HG03280 (cell line): ENCODE data around the gene CIROP.
A peak's percentile ranks its signal among the peaks of the same experiment; 100 is the strongest.

Experiments used
- ATAC-seq: cut with Tn5 transposase; IDR thresholded peaks from one replicate; pipeline ENCODE4 v1.9.1; 2021; ENCODE audit warnings: mild to moderate bottlenecking, moderate library complexity; ENCODE audit not compliant: unreplicated experiment

The CIROP gene

DNA sequence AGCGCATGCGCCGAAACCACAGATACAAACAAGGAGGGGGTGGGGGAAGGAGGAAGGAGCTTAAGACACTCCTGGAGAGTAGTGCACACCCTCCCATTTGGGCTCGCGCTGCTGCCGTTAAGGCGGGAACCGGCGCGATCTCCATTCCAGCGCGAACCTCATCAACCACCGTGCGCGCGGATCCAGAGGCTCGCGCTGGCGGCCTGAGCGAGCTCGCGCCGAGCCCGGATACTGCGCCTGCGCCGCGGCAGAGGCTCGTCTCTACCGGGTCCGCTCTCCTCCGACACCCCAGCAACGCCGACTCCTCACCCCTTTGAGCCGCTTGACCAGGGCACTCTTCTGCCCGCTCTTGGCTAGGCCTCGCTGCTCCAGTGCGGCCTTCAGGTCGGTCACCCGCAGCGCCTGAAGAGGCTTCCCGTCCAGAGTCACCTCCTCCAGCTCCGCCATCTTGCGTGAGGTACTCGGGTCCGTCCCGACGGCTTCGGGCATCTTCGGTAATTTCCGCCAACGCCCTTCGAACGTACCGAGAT is 10.1 kb downstream of the CIROP start, which contains the start of gene ACIN1:
ACIN1 (minus strand) TSS at position 471 of the 530 bp plus-strand sequence; CDS start at position 447, 24 bp downstream.
- ATAC-seq: peak; percentile 37

DNA sequence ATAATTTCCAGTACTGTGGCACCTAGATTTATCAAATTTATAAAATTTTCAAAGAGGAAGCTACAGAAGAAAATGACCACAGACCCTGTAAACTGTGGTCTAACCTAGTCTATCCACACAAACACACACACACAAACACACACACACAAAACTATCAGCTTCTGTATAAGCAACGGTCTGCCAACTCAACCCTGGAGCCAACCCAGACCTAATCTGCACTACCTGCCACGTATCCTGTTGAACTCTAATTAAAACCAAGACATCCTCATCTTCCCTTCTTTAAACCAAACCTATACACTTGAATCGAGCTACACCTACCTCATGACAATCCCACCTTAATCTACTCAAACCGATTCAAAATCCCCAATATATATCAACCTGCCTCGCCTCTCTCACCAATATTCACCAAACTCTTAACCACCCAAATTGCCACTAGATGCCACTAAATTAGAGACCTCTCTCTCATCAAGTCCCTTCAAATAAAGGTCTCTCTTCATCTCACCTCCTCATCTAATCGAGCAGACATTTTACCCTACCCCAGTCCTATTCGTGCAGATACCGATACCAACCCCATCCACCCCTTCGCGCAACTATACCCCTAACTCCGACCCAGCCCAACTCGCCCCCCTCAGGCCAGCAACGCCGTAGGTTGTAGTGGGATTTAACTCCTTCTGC is 10.7 kb downstream of the CIROP start:
- no peak for ATAC-seq

DNA sequence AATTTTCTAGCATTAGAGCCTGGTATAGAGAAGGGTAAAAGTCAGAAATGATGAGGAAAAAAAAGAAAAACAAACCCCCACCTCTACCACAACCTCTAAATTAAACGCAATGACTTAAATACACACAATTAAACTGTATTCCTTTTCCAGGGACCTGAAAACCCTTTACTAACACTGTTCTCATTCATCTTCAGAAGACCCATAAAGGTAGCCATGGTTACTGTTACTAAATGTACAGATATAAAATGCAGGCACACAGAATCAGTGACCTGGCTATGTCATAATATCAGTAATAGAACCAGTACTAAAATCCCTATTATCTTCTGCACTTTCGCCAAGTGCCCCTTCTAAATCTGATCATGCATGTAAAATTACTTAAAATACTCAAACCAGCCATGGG is 11.3 kb downstream of the CIROP start:
- no peak for ATAC-seq

DNA sequence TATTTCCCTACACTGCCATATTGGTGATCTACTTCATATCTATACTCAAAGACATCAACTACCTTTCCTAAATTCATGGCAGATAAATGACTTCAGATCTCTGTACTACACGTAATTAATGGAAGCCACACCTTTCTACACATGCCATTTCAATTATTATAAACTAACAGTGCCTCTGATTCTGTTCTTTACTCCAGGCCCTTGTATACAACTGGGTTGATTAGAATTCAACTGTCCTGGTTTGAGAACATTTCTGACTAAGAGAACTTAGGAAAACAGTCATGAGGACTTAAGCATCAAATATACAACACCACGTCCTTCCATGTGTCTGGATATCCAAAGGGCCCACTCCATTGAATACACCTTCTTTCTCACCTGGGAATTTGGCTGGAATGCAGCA is 11.7 kb downstream of the CIROP start:
- ATAC-seq: no peak

DNA sequence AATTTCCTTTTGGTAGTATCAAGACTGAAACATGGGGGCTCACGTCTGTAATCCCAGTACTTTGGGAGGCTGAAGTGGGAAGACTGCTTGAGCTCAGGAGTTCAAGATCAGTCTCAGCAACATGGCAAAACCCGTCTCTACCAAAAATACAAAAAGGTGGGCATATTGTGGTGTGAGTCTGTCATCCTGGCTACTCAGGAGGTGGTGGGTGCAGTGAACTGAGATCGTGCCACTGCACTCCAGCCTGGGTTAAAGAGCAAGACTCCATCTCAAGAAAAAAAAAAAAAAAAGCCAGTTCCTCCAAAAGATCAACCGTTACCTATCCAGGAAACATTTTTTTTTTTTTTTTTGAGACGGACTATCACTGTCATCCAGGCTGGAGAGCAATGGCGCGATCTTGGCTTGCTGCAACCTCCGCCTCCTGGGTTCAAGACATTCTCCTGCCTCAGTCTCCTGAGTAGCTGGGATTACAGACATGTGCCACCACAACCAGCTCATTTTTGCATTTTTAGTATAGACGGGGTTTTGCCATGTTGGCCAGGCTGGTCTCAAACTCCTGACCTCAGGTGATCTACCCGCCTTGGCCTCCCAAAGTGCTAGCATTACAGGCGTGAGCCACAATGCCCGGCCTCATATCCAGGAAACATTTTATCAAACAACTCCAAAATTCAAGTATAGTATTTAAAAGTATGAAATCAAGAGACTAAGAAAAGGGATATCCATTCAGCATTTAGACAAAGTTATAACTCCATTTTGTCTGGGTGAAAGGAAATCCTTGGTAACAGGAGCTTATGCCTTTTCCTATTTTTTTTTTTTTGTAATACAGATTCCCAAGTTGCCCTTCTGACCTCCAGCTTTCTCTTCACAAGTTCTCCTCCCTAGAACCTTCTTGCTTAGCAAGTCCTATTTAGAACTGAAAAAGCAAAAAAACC is 13.2 kb downstream of the CIROP start:
- ATAC-seq: no peak

DNA sequence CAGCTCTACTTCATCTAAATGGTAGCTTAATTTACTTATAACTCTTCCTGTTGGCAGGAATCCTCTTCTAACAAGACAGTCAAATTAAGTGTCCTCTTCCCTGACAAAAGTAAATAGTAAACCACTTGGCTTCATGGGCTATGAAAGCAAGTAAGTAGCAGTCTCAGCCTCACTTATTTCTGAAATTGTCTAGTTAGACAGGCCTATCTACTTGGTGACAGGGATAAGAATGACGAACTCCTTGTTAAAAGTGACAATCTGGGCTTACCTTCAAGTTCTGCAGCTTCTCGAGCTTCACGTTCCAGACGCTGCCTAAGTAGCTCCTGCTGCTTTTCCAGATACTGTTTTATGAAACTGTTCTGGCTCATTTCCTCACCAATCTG is 14.5 kb downstream of the CIROP start:
- no peak for ATAC-seq

DNA sequence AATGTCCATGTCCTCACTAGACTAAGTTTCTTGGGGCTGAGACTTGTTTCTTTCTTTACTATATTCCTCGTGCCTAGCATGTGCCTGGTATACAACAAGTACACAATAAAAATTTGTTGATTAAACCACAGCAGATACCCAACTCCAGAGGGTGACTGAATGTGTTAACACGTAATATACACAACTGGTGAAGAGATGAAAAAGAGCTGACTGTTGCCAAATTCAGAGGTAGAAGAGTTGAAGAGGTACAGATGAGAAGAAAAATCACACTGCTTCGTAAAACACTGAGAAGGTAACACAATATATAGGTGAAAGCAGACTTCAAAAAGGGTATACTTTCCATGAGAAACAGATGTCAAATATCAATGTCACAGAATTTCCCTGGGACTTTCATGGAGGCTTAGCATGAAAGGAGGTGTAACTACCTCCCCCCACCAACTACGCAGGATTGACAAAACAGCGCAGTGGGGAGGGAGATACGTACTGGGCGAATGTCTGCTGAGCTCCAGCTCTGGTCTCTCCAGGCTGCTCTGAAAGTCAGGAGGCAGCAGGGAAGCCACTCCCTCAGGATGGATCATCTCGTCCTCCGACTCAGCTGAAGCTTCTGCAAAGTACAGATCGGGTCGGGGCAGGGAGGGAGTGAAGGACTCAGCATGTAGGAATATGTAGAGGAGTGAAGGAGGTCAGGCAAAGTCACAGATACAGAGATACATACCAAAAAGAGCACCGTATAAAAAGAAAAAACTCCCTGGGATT is 15.1 kb downstream of the CIROP start:
- ATAC-seq: no peak

DNA sequence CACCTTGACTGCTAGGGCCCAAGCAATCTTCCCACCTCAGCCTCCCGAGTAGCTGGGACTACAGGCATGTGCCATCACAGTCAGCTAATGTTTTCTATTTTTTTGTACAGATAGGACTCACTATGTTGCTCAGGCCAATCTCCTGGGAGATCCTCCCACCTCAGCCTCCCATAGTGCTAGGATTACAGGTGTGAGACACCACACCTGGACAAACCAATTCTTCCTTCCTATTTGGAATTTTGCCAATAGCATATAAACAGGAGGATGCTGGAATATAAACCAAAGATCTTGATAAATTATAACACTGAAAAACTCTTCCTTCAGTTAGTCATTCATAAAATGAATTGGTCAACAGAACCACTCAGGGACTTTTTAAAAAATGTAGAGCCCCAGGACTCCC is 18.2 kb downstream of the CIROP start:
- no peak for ATAC-seq

DNA sequence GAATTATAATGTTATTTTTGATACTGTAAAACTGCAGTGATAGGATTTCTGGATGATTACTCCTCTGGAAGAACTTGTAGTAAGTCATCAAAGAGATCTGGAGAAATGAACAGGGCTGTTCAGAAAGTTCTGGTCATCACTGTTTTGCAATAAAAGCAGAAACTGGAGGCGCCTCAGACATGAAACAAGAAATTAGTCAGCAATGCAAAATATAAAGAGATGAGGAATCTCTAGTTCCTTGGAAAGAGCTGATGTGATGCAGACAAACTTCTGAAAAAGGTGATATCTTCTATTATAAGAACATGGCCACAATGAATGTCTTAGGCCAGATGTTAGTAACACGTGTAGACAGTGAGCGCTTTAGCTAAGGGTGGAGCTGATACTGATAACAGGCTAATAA is 19.3 kb downstream of the CIROP start:
- ATAC-seq: no peak

DNA sequence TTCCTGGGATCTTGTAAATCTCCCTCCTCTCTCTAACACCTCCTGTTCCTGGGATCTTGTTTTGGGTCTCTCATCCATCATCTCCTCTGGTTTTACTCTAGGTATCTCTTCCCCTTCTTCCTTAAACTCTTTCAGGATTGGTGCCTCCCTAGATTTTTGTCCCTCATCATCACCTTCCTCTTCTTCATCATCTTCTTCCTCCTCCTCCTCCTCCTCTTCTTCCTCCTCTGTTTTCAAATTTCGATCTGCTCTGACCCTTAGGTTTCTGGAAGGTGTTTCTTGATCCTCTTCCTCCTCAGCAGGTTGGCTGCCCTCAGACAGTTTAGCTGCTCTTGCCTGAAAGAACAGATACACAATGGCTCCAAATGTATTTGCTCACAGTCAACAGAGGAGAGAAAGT is 24.3 kb downstream of the CIROP start:
- ATAC-seq: no peak

DNA sequence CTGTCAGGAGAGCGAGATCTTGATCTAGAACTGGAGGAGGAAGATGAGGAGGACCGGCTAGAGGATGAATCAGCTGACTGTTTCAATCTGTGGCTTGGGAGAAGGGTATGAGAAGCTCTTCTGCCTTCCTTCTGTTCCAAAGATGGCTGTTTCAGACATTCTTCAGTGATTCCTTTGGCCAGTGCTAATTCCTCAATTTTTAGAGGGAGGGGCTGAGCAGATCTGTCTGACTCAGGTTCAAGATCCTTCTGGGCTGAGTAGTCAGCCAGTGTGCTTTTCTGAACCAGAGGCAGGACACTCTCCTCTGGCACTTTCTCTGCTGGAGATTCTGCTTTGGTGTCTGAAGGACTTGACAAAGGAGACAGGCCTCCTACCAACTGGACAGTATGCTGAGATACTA is 25.1 kb downstream of the CIROP start:
- no peak for ATAC-seq

DNA sequence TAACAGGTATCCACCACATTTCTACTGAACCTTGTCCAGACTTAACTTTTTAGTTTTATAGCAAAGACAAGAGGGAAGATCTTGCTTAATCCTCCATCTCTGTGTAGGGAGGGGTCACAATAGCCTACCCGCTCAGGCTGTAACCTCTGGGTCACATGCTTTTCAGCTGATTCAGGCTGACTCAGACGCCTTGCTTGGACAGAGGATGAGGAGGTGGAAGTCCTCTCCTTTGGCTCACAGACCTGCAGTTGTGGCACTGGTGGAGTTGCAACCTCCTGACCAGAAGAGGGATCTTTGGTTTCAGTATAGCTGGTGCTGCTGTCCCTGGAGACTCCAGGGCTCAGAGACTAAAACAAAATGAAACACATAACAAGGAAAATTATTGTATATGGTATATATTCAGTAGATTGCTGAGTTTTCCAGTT is 26.1 kb downstream of the CIROP start:
- no peak for ATAC-seq

DNA sequence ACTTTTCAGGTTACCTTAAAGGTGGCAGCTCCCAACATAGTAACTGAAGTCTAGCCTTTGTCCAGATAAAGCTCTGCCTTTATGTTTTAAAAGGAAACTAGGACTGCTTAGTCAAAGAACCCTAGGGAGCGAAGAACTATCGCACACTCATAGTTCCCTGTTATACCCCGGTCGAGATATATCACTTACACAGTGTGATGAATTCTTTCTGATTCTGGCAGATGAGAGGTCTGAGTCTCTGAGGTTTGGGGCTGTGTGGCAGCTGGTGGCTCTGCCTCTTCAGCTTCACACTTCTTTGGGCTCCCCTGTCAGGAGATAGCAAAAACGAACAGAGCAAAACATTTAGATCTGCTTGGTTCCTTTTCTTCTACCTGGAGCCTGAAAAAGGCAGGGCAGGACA is 26.8 kb downstream of the CIROP start:
- ATAC-seq: no peak

DNA sequence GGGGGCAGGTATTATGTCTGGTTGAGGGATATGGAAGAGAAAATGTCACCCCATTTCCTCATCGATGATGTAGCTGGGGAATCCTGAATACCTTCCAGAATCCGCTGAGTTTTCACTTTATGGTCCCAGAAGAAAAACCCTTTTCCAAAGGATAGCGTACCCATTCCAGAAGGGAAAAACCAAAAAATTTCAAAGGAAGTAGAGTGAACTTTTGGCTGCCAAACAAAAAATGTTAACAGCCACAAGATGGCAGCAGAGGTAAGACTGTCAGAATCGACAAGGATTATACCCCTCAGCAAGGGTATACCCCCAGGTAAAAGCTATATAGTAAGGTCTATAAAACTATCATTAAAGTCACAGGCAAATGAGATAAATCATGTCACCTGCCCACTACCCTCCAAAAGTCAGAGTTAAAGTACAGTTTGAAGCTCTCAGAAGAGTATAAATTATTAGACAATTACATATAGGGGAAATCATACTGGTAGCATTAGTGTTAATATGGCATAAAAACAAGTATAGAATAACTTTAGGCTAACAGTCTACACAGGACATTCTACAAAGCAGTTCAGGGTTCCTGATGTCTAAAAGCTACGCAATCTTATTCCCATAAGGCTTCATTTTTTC is 27.9 kb downstream of the CIROP start:
- no peak for ATAC-seq

DNA sequence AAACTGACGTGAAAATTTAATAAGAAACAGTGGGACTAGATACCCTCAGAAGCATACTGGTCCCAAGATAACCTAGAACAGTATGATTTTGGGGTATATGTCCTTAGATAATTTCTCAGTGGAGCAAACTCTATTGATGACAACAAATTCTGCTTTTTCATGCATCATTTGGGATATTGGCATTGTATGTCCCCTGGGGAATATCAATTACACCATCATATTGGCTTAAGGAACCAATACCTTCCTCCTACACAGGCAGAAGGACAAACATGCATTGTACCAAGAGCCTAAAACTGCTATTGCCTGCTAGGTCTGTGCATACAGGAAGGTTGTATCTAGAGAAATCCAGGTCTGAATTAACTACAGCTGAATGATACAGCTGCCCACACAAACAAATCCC is 29.9 kb downstream of the CIROP start:
- ATAC-seq: no peak

DNA sequence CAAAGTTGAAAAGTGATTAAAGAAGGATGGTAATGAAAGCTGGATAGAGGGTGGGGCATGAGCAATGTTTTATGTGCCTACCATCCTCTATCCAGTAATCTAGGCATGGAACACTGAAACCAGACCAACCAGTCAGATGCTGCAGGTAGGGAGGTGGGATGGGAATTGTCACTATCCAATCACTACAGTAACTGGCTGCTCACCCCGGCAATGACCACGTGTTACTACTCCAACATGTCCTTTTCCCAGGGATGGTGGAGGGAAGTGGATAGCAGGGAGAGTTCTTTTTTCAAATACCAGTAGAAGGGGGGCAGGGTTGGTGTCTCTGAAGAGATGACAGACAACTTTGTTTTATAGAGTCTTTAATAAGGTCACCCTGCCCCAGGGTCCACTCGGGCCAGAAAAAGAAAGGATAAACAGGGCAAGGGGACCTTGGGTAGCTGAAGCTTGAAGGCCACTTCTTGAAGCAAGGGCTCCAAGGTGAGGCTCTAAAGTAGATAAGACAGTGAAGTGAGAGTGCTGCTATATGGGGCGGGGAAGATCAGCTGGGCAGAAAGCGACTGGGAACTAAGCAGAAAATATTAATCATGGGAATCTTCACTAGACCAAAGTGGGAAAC is 32.8 kb downstream of the CIROP start:
- ATAC-seq: no peak

DNA sequence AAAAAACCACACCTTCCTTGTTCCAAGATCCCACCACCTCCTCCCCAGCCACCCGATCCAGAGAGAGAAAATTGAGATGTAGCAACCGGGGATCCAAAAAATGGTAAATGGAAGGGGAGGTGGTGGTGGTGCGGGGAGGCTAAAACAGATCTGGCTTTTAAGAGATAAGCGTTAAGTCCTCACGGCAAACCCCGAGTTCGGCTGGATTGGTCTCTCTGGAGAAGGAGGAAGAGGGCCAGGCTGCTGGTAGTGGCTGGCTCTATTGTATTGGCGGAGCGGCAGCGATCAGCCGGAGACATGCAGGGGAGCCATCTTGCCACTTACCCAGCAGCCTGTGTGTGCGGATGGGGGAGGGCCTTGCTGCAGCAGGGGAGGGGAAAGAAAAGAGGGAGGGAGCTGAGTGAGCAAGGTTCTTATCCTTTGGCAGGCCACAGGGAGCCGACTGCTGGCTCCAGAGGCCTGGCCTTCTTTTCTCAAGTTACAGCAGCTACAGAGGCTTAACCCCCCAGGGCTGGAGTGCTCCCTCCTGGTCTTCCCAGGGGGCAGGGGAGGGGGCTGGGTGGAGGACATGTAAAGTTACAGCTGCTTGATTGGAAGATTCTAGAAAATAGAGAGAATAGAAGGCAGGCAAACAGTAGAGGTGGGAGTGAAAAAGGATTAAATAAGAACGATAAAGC is 33.4 kb downstream of the CIROP start:
- peak; percentile 87 for ATAC-seq

DNA sequence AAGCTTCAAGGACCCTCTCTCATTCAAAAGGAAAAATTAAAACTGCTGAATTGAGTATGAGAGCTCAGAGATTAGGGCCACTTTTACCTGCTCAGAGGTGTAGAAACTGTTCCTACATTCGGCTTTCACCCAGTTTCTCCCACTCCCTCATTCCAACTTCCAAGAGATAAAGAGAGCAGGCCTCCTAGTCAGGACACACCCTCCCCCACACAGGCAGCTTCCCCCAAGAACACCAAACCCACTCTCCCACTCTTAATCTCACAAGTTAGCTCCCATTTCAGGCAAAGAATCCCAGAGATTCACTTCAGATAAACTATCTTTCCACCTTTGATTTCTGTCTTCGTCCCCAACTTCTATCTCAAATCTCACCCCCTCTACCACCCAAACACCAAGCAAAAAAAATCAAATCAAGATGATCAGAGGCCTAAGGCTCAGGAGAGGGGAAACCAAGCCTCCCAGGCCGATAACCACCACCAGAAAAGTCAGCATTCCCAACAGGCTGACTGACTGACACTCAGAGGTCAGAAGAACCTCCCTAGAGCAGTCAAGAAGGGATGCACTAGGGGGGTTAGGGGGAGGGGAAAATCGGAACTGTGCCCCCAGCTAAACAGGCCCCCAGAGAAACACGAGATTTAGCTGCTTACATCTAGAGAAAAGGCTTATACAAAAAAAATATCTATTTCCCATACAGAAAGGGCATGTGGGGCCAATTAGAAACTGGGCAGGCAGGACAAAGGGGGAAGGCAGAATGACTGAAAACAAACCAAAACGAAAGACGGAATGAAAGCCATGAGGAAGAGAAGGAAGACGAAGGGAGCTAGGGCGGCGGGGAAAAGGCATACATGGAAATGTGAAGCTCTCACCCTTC is 34.3 kb downstream of the CIROP start:
- ATAC-seq: no peak

DNA sequence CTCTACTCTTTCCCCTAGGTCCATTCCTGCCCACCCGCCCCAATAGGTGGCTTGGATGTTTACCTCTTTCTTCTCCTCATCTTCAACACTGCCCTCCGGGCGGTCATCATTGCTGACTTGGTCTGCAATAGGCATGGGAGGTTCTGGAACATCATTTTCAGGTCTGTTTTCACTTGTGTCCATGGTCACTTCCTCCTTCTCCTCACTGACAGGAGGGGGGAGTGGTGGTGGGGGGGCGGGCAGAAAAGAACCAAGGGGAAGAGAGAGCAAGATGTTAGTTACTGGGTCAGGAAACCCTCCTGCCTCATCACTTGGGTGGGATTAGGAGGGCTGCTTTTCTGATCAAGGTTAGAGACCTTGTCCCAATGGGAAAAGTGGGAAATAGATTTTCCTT is 35.4 kb downstream of the CIROP start:
- no peak for ATAC-seq
